ENCODE results near the gene MSH4. TPM values are rescaled to one million over a fixed set of nuclear protein-coding genes. Genes with fewer than 3 reads are reported as not detected.
"Not testable (repeated sequence)": the region's sequence is repeated elsewhere in the genome, so short reads cannot be mapped to it uniquely, and the experiment has no call there.

The MSH4 gene
- total and polyA plus RNA-seq, 11 donors: 0.06 to 0.62 (median 0.26) TPM; not detected in 2

DNA sequence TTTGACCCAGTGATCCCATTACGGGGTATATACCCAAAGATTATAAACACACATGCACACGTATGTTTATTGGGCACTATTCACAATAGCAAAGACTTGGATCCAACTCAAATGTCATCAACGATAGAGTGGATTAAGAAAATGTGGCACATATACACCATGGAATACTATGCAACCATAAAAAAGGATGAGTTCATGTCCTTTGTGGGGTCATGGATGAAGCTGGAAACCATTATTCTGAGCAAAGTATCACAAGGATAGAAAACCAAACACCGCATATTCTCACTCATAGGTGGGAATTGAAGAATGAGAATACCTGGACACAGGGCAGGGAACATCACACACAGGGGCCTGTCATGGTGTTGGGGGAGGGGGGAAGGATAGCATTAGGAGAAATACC lies 12.8 kb upstream of the MSH4 start:
- H3K9me3 ChIP-seq; H3K27me3 ChIP-seq; ATAC-seq; H3K27ac ChIP-seq; intact Hi-C loops (cut with DNase I); H3K4me3 ChIP-seq; DNase-seq: not testable (repeated sequence)
- Histone ChIP-seq H3K36me3 (peaks cover 0 to 14% (median 1%) of the 10 kb centered on the region in 9 donors), H3K4me1 (peaks cover 0 to 31% (median 20%) of the 10 kb centered on the region in 12 donors)
- WGBS, 4 donors: 86 to 95% (median 94%) methylated on average over 4 of the region's 4 CpGs

DNA sequence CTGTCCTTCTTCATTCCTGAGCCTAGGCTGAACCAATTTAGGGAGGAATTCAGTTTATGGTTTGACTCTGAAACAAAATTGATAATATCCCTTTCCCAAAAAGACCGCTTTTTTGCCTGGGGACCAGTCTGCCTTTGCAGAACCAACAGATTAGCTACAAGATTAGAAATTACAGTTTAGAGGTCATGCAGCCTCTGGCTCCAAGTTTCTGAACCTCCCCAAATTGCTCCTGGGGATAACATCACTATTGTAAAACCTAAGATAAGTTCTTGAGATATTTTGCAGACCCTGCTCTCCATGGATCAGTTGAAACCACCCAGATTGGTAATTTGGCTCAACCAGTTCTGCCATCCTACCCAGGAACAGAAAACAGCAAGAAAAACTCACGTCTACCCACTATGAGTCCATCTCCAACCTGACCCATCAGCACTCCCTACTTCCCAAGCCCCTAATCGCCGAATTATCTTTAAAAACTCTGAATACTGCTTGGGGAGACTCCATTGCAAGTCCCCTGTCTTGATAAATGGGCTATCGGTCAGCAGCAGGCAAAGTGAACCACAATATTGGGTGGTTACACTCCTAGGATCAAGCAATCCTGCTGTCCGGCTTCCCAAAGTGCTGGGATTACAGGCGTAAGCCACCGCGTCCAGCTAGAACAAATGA lies 11.2 kb upstream of the MSH4 start:
- Histone ChIP-seq H3K4me1 (peaks cover 0 to 46% (median 34%) of the 10 kb centered on the region in 12 donors), H3K9me3 (no peaks in the 10 kb centered on the region), H3K27ac (peak overlapping the region; percentile 59 to 92 (median 86)), H3K27me3 (no peaks in the 10 kb centered on the region), H3K4me3 (peak overlapping the region; percentile 50 to 86 (median 77)), H3K36me3 (peaks cover 0 to 29% (median 16%) of the 10 kb centered on the region in 9 donors)
- WGBS, 4 donors: 10 to 14% (median 12%) methylated on average over 9 of the region's 9 CpGs
- intact Hi-C loops (cut with DNase I): loop anchor here in 7 of 10 donors (5.0 kb wide), 3 partner anchors 58 to 143 kb away; partner anchors contain the start of gene ACADM (in 2 of the 7)
- TF ChIP-seq, protein P1, sequence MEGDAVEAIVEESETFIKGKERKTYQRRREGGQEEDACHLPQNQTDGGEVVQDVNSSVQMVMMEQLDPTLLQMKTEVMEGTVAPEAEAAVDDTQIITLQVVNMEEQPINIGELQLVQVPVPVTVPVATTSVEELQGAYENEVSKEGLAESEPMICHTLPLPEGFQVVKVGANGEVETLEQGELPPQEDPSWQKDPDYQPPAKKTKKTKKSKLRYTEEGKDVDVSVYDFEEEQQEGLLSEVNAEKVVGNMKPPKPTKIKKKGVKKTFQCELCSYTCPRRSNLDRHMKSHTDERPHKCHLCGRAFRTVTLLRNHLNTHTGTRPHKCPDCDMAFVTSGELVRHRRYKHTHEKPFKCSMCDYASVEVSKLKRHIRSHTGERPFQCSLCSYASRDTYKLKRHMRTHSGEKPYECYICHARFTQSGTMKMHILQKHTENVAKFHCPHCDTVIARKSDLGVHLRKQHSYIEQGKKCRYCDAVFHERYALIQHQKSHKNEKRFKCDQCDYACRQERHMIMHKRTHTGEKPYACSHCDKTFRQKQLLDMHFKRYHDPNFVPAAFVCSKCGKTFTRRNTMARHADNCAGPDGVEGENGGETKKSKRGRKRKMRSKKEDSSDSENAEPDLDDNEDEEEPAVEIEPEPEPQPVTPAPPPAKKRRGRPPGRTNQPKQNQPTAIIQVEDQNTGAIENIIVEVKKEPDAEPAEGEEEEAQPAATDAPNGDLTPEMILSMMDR (IDR thresholded peaks at IDR 0.05): no peak
- no peak for TF ChIP-seq POLR2A (IDR thresholded peaks at IDR 0.05)
- ATAC-seq (peak; percentile 25 to 53 (median 36)), DNase-seq (no peak)

DNA sequence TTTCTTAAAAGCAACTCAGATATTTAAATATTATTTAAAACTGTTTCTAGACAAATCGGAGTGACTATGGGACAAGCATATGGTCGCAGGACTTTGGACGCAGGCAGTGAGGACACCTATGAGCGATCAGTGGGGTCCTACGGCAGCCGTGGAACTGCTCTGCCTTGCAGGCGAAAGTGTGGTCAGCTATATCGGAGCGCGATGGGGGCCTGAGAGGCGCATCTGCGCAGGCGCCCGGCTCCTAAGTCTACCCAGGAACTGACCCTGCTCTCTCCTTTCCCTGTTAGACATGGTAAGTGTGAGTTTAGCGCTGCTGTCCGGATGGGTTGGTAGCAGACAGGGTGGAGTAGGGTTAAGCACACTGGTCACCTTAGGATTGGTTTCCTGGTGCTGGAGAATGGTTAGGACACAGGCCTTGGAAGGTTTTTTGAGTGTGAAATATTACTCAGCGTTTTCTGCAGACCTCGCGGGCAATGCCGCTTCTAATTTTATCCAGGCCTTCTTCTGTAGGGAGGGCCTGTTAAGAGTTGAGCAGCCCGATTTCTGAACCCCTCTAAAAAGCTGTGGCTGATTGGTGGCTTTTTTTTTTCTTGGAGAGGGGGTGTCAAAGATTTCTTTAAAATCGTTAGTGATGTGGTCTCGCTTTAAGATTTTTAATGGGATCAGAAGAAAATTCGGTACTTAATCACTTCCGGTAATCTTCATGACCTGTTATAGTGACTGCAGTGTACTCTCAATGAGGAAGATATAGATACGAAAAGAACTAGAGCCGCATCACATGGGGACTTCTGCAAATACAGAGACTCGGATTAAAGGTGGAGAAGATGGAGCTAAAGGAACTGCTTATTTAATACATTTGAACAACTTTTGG lies 10.5 kb upstream of the MSH4 start, which contains the start of gene RABGGTB:
Gene RABGGTB, plus strand, starts transcription at position 274 of the 871 bp plus-strand sequence. Its CDS starts 16 bp downstream, at position 290.
- H3K27ac ChIP-seq: peak within 1 kb of the TSS; percentile 59 to 92 (median 86)
- peaks cover 0 to 37% (median 24%) of the 10 kb centered on the region in 9 donors for H3K36me3 ChIP-seq
- no peaks in the 10 kb centered on the region for H3K27me3 ChIP-seq
- DNase-seq (peak; percentile 93 to 96 (median 96)), ATAC-seq (peak; percentile 97 to 100 (median 99))
- H3K4me3 ChIP-seq: peak within 1 kb of the TSS; percentile 50 to 86 (median 77)
- H3K4me1 ChIP-seq: peaks cover 0 to 54% (median 40%) of the 10 kb centered on the region in 12 donors
- TF ChIP-seq POLR2A (IDR thresholded peaks at IDR 0.05): peak in 1 of 2 donors; percentile 88
- TF ChIP-seq, protein P1 (IDR thresholded peaks at IDR 0.05): no peak
- intact Hi-C loops (cut with DNase I): loop anchor here (1.0 to 5.0 kb wide), 4 partner anchors 59 to 144 kb away; partner anchors contain the start of gene ACADM (in 5 of the 10)
- H3K9me3 ChIP-seq: no peaks in the 10 kb centered on the region
- WGBS, 4 donors: 0 to 1% (median 0%) methylated on average over 28 of the region's 28 CpGs

DNA sequence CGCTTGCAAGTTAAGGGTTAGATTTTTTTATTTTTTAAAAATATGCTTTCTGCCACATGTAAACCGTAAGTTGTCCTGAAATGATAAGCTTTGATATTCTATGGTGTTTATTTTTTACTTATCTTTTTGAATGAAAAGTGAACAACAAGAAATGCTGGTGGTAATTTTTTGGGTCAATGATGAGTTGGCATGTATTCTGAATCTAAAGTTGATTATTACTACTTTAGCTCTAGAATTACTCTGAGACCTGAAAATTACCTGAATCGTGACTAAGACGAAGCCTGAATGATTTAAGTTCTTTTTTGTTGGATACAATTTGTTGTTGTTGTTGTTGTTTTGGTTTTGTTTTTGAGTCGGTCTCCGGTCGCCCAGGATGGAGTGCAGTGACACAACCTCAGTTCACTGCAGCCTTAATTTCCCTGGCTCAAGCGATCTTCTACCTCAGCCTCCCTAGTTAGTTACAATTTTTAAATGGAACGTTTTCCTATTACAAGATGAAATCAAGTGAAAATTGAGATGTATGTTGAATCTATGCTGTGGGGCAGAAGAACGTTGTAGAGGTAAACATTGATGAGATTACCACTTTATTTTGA lies 9.7 kb upstream of the MSH4 start:
- TF ChIP-seq, protein P1 (IDR thresholded peaks at IDR 0.05): no peak
- TF ChIP-seq POLR2A (IDR thresholded peaks at IDR 0.05): no peak
- Histone ChIP-seq H3K4me1 (peaks cover 0 to 59% (median 40%) of the 10 kb centered on the region in 12 donors), H3K36me3 (peaks cover 0 to 45% (median 32%) of the 10 kb centered on the region in 9 donors), H3K4me3 (peak overlapping the region; percentile 50 to 86 (median 77)), H3K27me3 (no peaks in the 10 kb centered on the region), H3K9me3 (no peaks in the 10 kb centered on the region), H3K27ac (peak overlapping the region in 10 of 12 donors; percentile 72 to 92 (median 88))
- intact Hi-C loops (cut with DNase I): loop anchor here (1.0 to 5.0 kb wide), 4 partner anchors 60 to 145 kb away; partner anchors contain the start of gene ACADM (in 5 of the 10)
- ATAC-seq (no peak), DNase-seq (no peak)
- WGBS, 4 donors: 2 to 5% (median 4%) methylated on average over 10 of the region's 10 CpGs

All from heart left ventricle (tissue), 16 donors.